Astrocyte (in vitro differentiated cells and primary cell): Measurements from ENCODE around the gene PFKL.

Experiments
- CTCF ChIP-seq: IDR thresholded peaks from 2 replicates; pipeline ENCODE4 v1.5.1; 2011; ENCODE audit warnings: low read depth, mild to moderate bottlenecking, inconsistent platforms, low read length, moderate library complexity; ENCODE audit not compliant: insufficient read depth
- EZH2 ChIP-seq: IDR thresholded peaks from 2 replicates; pipeline ENCODE4 v1.6.1; 2012; ENCODE audit warnings: mild to moderate bottlenecking, low read length, inconsistent platforms; ENCODE audit not compliant: insufficient read depth

DNA sequence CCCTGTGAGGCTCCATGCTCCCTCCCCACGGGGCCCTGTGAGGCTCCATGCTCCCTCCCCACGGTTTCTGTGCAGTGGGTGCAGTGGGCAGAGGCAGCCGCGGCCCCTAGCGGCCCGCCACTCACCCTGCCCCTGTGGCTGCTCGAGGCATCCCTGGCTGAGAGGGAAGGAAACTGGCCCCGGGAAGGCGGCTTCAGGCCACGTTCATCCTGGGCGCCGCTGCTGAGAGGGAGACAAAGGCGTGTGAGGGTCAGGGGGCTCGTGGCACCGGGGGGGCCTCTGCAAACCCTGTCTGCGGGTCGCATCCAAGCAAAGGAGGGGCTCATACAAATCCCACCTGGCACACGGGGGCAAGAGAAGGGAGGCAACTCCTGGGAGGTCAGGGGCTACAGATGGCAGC lies 30.8 kb downstream of the PFKL start:
- no peak for TF ChIP-seq EZH2
- TF ChIP-seq CTCF = no peak
